CD4-positive, CD25-positive, alpha-beta regulatory T cell (primary cell): ENCODE data around the gene C1GALT1. TPM values are rescaled to one million over a fixed set of nuclear protein-coding genes. Genes with fewer than 3 reads are reported as not detected.

Source experiments
- ATAC-seq, 2 donors: fragments of 150-1000 bp; cut with Tn5 transposase; one replicate each; pipeline ENCODE4 v1.10.0; 2021; ENCODE audit warnings: low read depth in 2 of 2, moderate number of reproducible peaks in 2 of 2, moderate library complexity in 1 of 2
- DNase-seq, 3 donors: peaks; one replicate each; pipeline versions ENCODE4 v3.0.0 to v3.0.0-alpha.2; 2012 to 2022; ENCODE audit warnings: mixed read lengths in 1 of 3
- H3K27ac ChIP-seq: one replicate; pipeline ENCODE4 v1.7.0; 2013; ENCODE audit warnings: mild to moderate bottlenecking, low read length; ENCODE audit not compliant: insufficient read depth, poor library complexity, severe bottlenecking
- H3K27me3 ChIP-seq: one replicate; pipeline ENCODE4 v1.7.0; 2013; ENCODE audit warnings: low read length; ENCODE audit not compliant: control insufficient read depth, insufficient read depth
- H3K36me3 ChIP-seq: one replicate; pipeline ENCODE4 v1.7.0; 2013; ENCODE audit warnings: mild to moderate bottlenecking, low read length, moderate library complexity; ENCODE audit not compliant: control insufficient read depth, insufficient read depth
- H3K4me1 ChIP-seq: 2 replicates; pipeline ENCODE4 v1.7.0; 2013; ENCODE audit warnings: mild to moderate bottlenecking, low read length; ENCODE audit not compliant: insufficient read depth, control insufficient read depth, poor library complexity, severe bottlenecking
- H3K4me3 ChIP-seq: one replicate; pipeline ENCODE4 v1.7.0; 2013; ENCODE audit warnings: low read depth, mild to moderate bottlenecking, low read length, moderate library complexity
- H3K9me3 ChIP-seq, 2 experiments: 1 replicate in 1 of 2; 2 replicates in 1 of 2; pipeline ENCODE4 v1.7.0; 2013; ENCODE audit warnings: low read length in 2 of 2, mild to moderate bottlenecking in 1 of 2, moderate library complexity in 1 of 2; ENCODE audit not compliant: control insufficient read depth in 2 of 2
- H3K27ac Mint-ChIP-seq, 3 donors: one replicate each; pipeline ENCODE4 v1.8.0; 2020 to 2022; ENCODE audit warnings: mild to moderate bottlenecking in 3 of 3, mixed read lengths in 3 of 3, moderate library complexity in 2 of 3
- H3K27me3 Mint-ChIP-seq: one replicate; pipeline ENCODE4 v1.8.0; 2022; ENCODE audit warnings: mild to moderate bottlenecking, mixed read lengths
- H3K36me3 Mint-ChIP-seq: one replicate; pipeline ENCODE4 v1.8.0; 2020; ENCODE audit warnings: mixed read lengths
- H3K4me1 Mint-ChIP-seq, 4 donors: one replicate each; pipeline ENCODE4 v1.8.0; 2020 to 2022; ENCODE audit warnings: mixed read lengths in 4 of 4, mild to moderate bottlenecking in 1 of 4
- H3K4me3 Mint-ChIP-seq, 4 donors: one replicate each; pipeline ENCODE4 v1.8.0; 2020 to 2022; ENCODE audit warnings: mild to moderate bottlenecking in 4 of 4, mixed read lengths in 4 of 4, moderate library complexity in 3 of 4
- H3K9me3 Mint-ChIP-seq, 7 donors: one replicate each; pipeline ENCODE4 v1.8.0; 2020 to 2022; ENCODE audit warnings: mixed read lengths in 7 of 7, mild to moderate bottlenecking in 3 of 7, moderate library complexity in 2 of 7
- polyA plus RNA-seq, 4 donors: library from polyadenylated mRNA; unstranded; fragments of 300-500 nt; fragmentation: Illumina TruSeq; gene quantifications; one replicate each; pipeline ENCODE4 v1.2.3, GENCODE V29; 2021
- total RNA-seq: library from RNA; stranded (reverse); gene quantifications from one replicate; pipeline ENCODE4 v1.2.3, GENCODE V29; 2022

The C1GALT1 gene
- total and polyA plus RNA-seq, 5 donors from 2014 or later: 31.5 to 36.8 (median 35.6) TPM

GRCh38 chr7:7203813-7204575 is 21.6 kb downstream of the C1GALT1 start:
- peaks cover 26% of the 10 kb centered on the region for H3K4me1 ChIP-seq
- H3K4me3 Mint-ChIP-seq: peak overlapping the region; percentile 1 to 92 (median 54)
- peak overlapping the region in 1 of 3 donors; percentile 92 for H3K27ac Mint-ChIP-seq

GRCh38 chr7:7207876-7208275 is 25.5 kb downstream of the C1GALT1 start:
- peaks cover 38% of the 10 kb centered on the region for H3K36me3 Mint-ChIP-seq
- H3K4me1 ChIP-seq: peaks cover 13% of the 10 kb centered on the region
- H3K27me3 ChIP-seq: no peaks in the 10 kb centered on the region
- peaks cover 49 to 68% (median 61%) of the 10 kb centered on the region in 4 donors for H3K4me1 Mint-ChIP-seq
- H3K4me3 ChIP-seq: no peak overlapping the region
- H3K36me3 ChIP-seq: no peaks in the 10 kb centered on the region
- H3K27ac Mint-ChIP-seq: no peak overlapping the region
- H3K27me3 Mint-ChIP-seq: no peaks in the 10 kb centered on the region
- peaks cover 0 to 5% (median 0%) of the 10 kb centered on the region in 7 donors for H3K9me3 Mint-ChIP-seq
- DNase-seq: no peak
- H3K4me3 Mint-ChIP-seq: no peak overlapping the region
- ATAC-seq: no peak
- no peak overlapping the region for H3K27ac ChIP-seq
- H3K9me3 ChIP-seq: no peaks in the 10 kb centered on the region

More at GRCh38 chr7:7203813-7204575, 21.6 kb downstream of the C1GALT1 start:
- no peak for ATAC-seq
- Mint-ChIP-seq H3K9me3 (peaks cover 0 to 12% (median 3%) of the 10 kb centered on the region in 7 donors), H3K36me3 (peaks cover 15% of the 10 kb centered on the region), H3K27me3 (no peaks in the 10 kb centered on the region), H3K4me1 (peaks cover 35 to 77% (median 67%) of the 10 kb centered on the region in 4 donors)
- no peaks in the 10 kb centered on the region for H3K27me3 ChIP-seq
- no peak for DNase-seq
- no peaks in the 10 kb centered on the region for H3K9me3 ChIP-seq
- H3K27ac ChIP-seq: no peak overlapping the region
- H3K36me3 ChIP-seq: no peaks in the 10 kb centered on the region
- peak overlapping the region; percentile 49 for H3K4me3 ChIP-seq

- no peak overlapping the region for H3K4me3 Mint-ChIP-seq
- H3K36me3 Mint-ChIP-seq: peaks cover 38% of the 10 kb centered on the region
- H3K27me3 Mint-ChIP-seq: no peaks in the 10 kb centered on the region
- no peak for DNase-seq
- Histone ChIP-seq H3K9me3 (no peaks in the 10 kb centered on the region), H3K27me3 (no peaks in the 10 kb centered on the region), H3K4me1 (peaks cover 13% of the 10 kb centered on the region), H3K36me3 (no peaks in the 10 kb centered on the region), H3K27ac (no peak overlapping the region), H3K4me3 (no peak overlapping the region)
- H3K27ac Mint-ChIP-seq: no peak overlapping the region
- H3K9me3 Mint-ChIP-seq: peaks cover 0 to 5% (median 0%) of the 10 kb centered on the region in 7 donors
- no peak for ATAC-seq
- peaks cover 45 to 62% (median 55%) of the 10 kb centered on the region in 4 donors for H3K4me1 Mint-ChIP-seq
These were observed 26.2 kb downstream of the C1GALT1 start for GRCh38 chr7:7208520-7208919.

- no peak for ATAC-seq
- Histone ChIP-seq H3K36me3 (peaks cover 3% of the 10 kb centered on the region), H3K4me1 (peaks cover 3% of the 10 kb centered on the region), H3K27ac (no peak overlapping the region), H3K9me3 (no peaks in the 10 kb centered on the region), H3K27me3 (no peaks in the 10 kb centered on the region), H3K4me3 (no peak overlapping the region)
- Mint-ChIP-seq H3K27me3 (no peaks in the 10 kb centered on the region), H3K27ac (no peak overlapping the region), H3K4me3 (no peak overlapping the region), H3K4me1 (peaks cover 41 to 52% (median 45%) of the 10 kb centered on the region in 4 donors), H3K9me3 (peaks cover 0 to 5% (median 0%) of the 10 kb centered on the region in 7 donors), H3K36me3 (peaks cover 41% of the 10 kb centered on the region)
- DNase-seq: no peak
These were observed 27.2 kb downstream of the C1GALT1 start for GRCh38 chr7:7209412-7210050.

GRCh38 chr7:7210475-7211237 is 28.3 kb downstream of the C1GALT1 start:
- DNase-seq (no peak), ATAC-seq (no peak)
- H3K27me3 Mint-ChIP-seq: no peaks in the 10 kb centered on the region
- no peak overlapping the region for H3K27ac ChIP-seq
- peaks cover 13% of the 10 kb centered on the region for H3K36me3 ChIP-seq
- H3K4me1 Mint-ChIP-seq: peaks cover 32 to 43% (median 38%) of the 10 kb centered on the region in 4 donors
- H3K27me3 ChIP-seq: no peaks in the 10 kb centered on the region
- no peak overlapping the region for H3K27ac Mint-ChIP-seq
- no peak overlapping the region for H3K4me3 ChIP-seq
- H3K36me3 Mint-ChIP-seq: peaks cover 41% of the 10 kb centered on the region
- H3K4me3 Mint-ChIP-seq: no peak overlapping the region
- peaks cover 0 to 5% (median 0%) of the 10 kb centered on the region in 7 donors for H3K9me3 Mint-ChIP-seq
- no peaks in the 10 kb centered on the region for H3K9me3 ChIP-seq
- H3K4me1 ChIP-seq: no peaks in the 10 kb centered on the region

GRCh38 chr7:7212612-7213011 is 30.3 kb downstream of the C1GALT1 start:
- no peaks in the 10 kb centered on the region for H3K9me3 ChIP-seq

GRCh38 chr7:7214398-7215347 is 32.3 kb downstream of the C1GALT1 start:
- no peak overlapping the region for H3K27ac ChIP-seq
- DNase-seq: no peak
- no peak for ATAC-seq
- Mint-ChIP-seq H3K4me3 (no peak overlapping the region), H3K36me3 (peaks cover 38% of the 10 kb centered on the region), H3K27me3 (no peaks in the 10 kb centered on the region), H3K9me3 (peaks cover 0 to 3% (median 0%) of the 10 kb centered on the region in 7 donors), H3K27ac (no peak overlapping the region), H3K4me1 (peaks cover 18 to 34% (median 25%) of the 10 kb centered on the region in 4 donors)
- no peaks in the 10 kb centered on the region for H3K27me3 ChIP-seq
- no peak overlapping the region for H3K4me3 ChIP-seq
- H3K36me3 ChIP-seq: peaks cover 21% of the 10 kb centered on the region
- no peaks in the 10 kb centered on the region for H3K9me3 ChIP-seq
- H3K4me1 ChIP-seq: no peaks in the 10 kb centered on the region

More at GRCh38 chr7:7212612-7213011, 30.3 kb downstream of the C1GALT1 start:
- H3K4me1 Mint-ChIP-seq: peaks cover 23 to 38% (median 32%) of the 10 kb centered on the region in 4 donors
- DNase-seq: no peak
- H3K4me1 ChIP-seq: no peaks in the 10 kb centered on the region
- H3K4me3 ChIP-seq: no peak overlapping the region
- H3K36me3 ChIP-seq: peaks cover 21% of the 10 kb centered on the region
- H3K9me3 Mint-ChIP-seq: peaks cover 0 to 2% (median 0%) of the 10 kb centered on the region in 7 donors
- H3K4me3 Mint-ChIP-seq: no peak overlapping the region
- ATAC-seq: no peak
- H3K27ac Mint-ChIP-seq: no peak overlapping the region
- H3K27me3 Mint-ChIP-seq: no peaks in the 10 kb centered on the region
- H3K36me3 Mint-ChIP-seq: peaks cover 38% of the 10 kb centered on the region
- no peaks in the 10 kb centered on the region for H3K27me3 ChIP-seq
- H3K27ac ChIP-seq: no peak overlapping the region
